Measurements from ENCODE around the gene FAM72D. TPM values are rescaled to one million over a fixed set of nuclear protein-coding genes. Genes with fewer than 3 reads are reported as not detected.
"Not testable (repeated sequence)": the region's sequence is repeated elsewhere in the genome, so short reads cannot be mapped to it uniquely, and the experiment has no call there.

FAM72D gene
- total and polyA plus RNA-seq, 2 of the 8 experiments (the other 6 are each of a cell fraction or from before 2014, with no cell fraction given), result 4.9 to 12.7 TPM

- H3K23me2 ChIP-seq (ENCODE audit: low read depth, low read length); H2BK5ac ChIP-seq (ENCODE audit: low read depth, low read length); H3K4me1 ChIP-seq (replicated peaks in 1 of 4; ENCODE audit: control insufficient read depth in 3 of 4, insufficient read depth in 4 of 4, low read length in 3 of 4); H4K5ac ChIP-seq (ENCODE audit: insufficient read length, low read depth, low read length); H3K36me3 ChIP-seq (ENCODE audit: control insufficient read depth in 2 of 4, insufficient read depth in 4 of 4, low read length in 3 of 4); FAIRE-seq; H4K20me1 ChIP-seq (replicated peaks in 1 of 2; ENCODE audit: control insufficient read depth in 1 of 2, insufficient read depth in 2 of 2, low read length in 2 of 2); H2BK20ac ChIP-seq (ENCODE audit: low read length); H3K14ac ChIP-seq (ENCODE audit: insufficient read length); H3K27ac ChIP-seq (ENCODE audit: low read depth, low read length); H3K23ac ChIP-seq (ENCODE audit: insufficient read length); H2AK5ac ChIP-seq (ENCODE audit: low read depth, low read length); POLR2A ChIA-PET (ENCODE audit: partially characterized antibody); H2BK15ac ChIP-seq (ENCODE audit: low read length); H3K79me1 ChIP-seq (ENCODE audit: low read depth, low read length); H2BK12ac ChIP-seq (ENCODE audit: low read depth, low read length); H2AFZ ChIP-seq (ENCODE audit: low read length); H3K9ac ChIP-seq (replicated peaks in 1 of 4; ENCODE audit: extremely low read depth in 1 of 4, low read depth in 3 of 4, low read length in 3 of 4); H3K18ac ChIP-seq (ENCODE audit: extremely low read depth, low read length); H3K27me3 ChIP-seq (replicated peaks in 1 of 4; ENCODE audit: control insufficient read depth in 3 of 4, extremely low read depth in 1 of 4, insufficient read depth in 3 of 4, low read length in 3 of 4); CTCF ChIA-PET (ENCODE audit: partially characterized antibody); H4K8ac ChIP-seq (ENCODE audit: extremely low read depth, insufficient read depth, low read length); H4K91ac ChIP-seq (replicated peaks; ENCODE audit: insufficient read length, low read length); H3K56ac ChIP-seq (replicated peaks; ENCODE audit: insufficient read length, low read depth, low read length); H3K9me3 ChIP-seq (ENCODE audit: insufficient read depth in 2 of 2, low read depth in 1 of 2, low read length in 1 of 2); H3K4ac ChIP-seq (replicated peaks; ENCODE audit: insufficient read length, low read depth, low read length); H3K79me2 ChIP-seq (ENCODE audit: control insufficient read depth in 1 of 2, insufficient read depth in 2 of 2, low read length in 2 of 2); H2BK120ac ChIP-seq (replicated peaks; ENCODE audit: low read depth, low read length): not testable (repeated sequence)
- peak in 1 of 2 experiments; percentile 49 for DNase-seq (ENCODE audit: low read depth in 1 of 2, low spot score in 2 of 2)
- Histone ChIP-seq H3K4me3 (ENCODE audit: extremely low read depth in 1 of 4, insufficient read depth in 2 of 4, low read depth in 3 of 4, low read length in 4 of 4) (peak overlapping the region; percentile 45 to 59 (median 52); a peak in 7 of 8 replicates), H3K4me2 (ENCODE audit: insufficient read depth in 1 of 2, low read depth in 2 of 2, low read length in 2 of 2) (peak overlapping the region; percentile 69 to 72)
- WGBS, 2 experiments (ENCODE audit: extremely low coverage in 1 of 2, insufficient coverage in 1 of 2, insufficient read length in 1 of 2, insufficient replicate concordance in 2 of 2, low coverage in 1 of 2, low lambda C conversion rate in 2 of 2, missing lambda C conversion rate in 1 of 2), result 10% methylated on average over 4 of the region's 5 CpGs; no CpG with 5 or more reads in 1 of the 2 experiments
These were observed 60.1 kb downstream of the FAM72D start for GRCh38 chr1:145155873-145156272.
